GM10248 (cell line): Measurements from ENCODE around the gene CHSY1.

Experiments
- CTCF ChIA-PET: fragments of 300-600 bp; sonication (Branson Sonifier 250); formaldehyde crosslinking; extraction: SDS; loops from one replicate; lab custom pipeline; 2021; ENCODE audit warnings: antibody characterized with exemption; lab: Yijun Ruan, JAX
- POLR2A ChIA-PET: fragments of 350-650 bp; sonication (Branson Sonifier 250); formaldehyde crosslinking; extraction: SDS; loops from one replicate; lab custom pipeline; 2020; ENCODE audit warnings: antibody characterized with exemption; lab: Yijun Ruan, JAX
- DNase-seq: peaks from one replicate; pipeline ENCODE4 v3.0.0; 2012; ENCODE audit errors: extremely low spot score
- CTCF ChIP-seq: IDR thresholded peaks from 2 replicates; pipeline ENCODE4 v1.5.1; 2012; ENCODE audit warnings: mild to moderate bottlenecking, low read depth; ENCODE audit errors: extremely low read depth, missing control alignments, control extremely low read depth

CHSY1 gene, protein sequence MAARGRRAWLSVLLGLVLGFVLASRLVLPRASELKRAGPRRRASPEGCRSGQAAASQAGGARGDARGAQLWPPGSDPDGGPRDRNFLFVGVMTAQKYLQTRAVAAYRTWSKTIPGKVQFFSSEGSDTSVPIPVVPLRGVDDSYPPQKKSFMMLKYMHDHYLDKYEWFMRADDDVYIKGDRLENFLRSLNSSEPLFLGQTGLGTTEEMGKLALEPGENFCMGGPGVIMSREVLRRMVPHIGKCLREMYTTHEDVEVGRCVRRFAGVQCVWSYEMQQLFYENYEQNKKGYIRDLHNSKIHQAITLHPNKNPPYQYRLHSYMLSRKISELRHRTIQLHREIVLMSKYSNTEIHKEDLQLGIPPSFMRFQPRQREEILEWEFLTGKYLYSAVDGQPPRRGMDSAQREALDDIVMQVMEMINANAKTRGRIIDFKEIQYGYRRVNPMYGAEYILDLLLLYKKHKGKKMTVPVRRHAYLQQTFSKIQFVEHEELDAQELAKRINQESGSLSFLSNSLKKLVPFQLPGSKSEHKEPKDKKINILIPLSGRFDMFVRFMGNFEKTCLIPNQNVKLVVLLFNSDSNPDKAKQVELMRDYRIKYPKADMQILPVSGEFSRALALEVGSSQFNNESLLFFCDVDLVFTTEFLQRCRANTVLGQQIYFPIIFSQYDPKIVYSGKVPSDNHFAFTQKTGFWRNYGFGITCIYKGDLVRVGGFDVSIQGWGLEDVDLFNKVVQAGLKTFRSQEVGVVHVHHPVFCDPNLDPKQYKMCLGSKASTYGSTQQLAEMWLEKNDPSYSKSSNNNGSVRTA

DNA sequence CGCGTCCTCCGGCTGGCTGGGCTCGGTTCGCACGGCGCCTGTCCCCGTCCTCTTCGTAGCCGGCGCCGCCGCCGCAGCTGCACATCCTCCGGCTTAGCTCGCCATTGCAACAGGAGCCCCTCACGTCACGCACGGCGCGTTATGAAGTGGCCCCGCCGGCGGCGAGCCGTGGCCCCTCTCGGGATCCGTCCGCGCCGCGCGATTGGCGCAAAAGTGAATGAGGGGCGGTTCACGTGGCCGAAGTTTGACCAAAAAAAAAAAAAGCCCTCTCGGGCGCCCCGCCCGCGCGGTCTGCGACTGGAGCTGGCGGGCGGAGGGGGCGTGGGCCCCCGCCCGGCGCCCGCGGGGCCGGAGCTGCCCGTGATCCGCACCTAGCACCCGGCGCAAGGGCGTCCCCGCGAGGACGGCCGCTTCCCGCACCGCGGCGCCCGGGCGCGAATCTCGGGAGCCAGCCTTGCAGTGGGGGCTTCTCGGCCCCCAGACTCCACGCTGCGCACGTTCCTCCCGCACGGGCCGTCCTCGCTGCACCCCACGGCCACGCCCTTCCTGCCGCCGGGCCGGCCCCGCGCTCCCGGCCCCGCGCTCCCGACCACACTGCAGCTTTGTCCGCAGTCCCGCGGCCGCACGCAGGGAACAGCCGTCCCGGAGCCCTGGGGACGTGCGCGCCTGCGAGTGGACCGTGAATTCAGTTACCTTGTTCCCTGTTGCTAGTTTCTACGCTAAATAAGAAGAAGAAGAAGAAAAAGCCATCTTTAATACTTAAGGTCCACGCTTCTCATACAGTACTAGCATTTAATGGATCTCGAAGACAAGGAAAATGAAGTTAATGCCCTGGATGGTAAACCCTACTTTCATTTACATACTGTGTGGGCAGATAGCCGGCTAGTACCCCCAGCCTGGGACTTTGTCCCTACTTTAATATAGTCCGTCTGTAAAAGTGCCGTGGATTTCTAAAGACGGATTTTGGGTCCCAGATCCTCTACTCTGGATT is at the start of gene CHSY1:
CHSY1 (minus strand) TSS at position 219 of the 991 bp plus-strand sequence. CDS start 592 bp downstream, outside the sequence.
- CTCF ChIA-PET = interaction anchor here (0.6 to 6.4 kb wide), 16 partner anchors 9 to 245 kb away, joined by 3 to 70 read pairs (median 4); no protein-coding TSS in a partner anchor
- DNase-seq = peak; percentile 88
- POLR2A ChIA-PET = interaction anchor here (0.6 to 1.4 kb wide), 9 partner anchors 9 to 461 kb away, joined by 3 to 8 read pairs (median 4); no protein-coding TSS in a partner anchor
- peak; percentile 51 for TF ChIP-seq CTCF

GRCh38 chr15:101296418-101297405 is 44.9 kb upstream of the CHSY1 start:
- DNase-seq = no peak
- CTCF ChIA-PET = interaction anchor here (1.3 to 8.1 kb wide), 5 partner anchors 8 to 353 kb away, joined by 3 to 89 read pairs (median 6); no protein-coding TSS in a partner anchor
- POLR2A ChIA-PET = no interaction called here
- TF ChIP-seq CTCF = no peak

DNA sequence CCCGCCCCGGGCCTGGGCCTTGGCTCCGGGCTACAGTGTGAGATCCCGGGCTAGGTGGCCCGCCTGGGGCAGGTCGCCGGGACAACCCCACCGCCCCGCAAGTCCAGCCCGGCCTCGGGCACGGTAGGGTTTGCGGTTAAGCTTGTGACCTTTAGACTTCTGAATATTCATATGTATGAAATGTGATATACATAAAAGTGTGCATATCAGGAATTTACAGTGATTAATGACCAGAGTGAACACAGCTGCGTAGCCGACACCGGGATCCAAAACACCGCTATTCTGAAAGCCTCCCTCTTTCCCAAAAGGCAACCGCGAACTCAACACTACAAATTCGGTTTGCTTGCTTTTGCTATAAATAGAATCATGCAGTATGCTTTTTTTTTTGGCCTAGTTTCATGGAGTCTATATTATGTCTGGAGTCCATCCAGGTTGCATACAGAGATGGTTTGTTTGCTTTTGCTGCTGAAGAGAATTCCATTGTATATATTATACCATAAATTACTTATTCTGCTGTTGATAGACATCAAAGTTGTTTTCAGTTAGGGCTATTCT is 43.8 kb upstream of the CHSY1 start:
- POLR2A ChIA-PET = interaction anchor here (0.7 kb wide), 1 partner anchor 241 kb away, joined by 3 read pairs; no protein-coding TSS in a partner anchor
- CTCF ChIA-PET = interaction anchor here (1.1 to 8.1 kb wide), 5 partner anchors 8 to 345 kb away, joined by 3 to 89 read pairs (median 4); no protein-coding TSS in a partner anchor
- no peak for TF ChIP-seq CTCF
- DNase-seq = no peak

GRCh38 chr15:101294731-101295606 is 43.1 kb upstream of the CHSY1 start, which contains the start of gene SNRPA1:
Gene SNRPA1 (minus strand): TSS chr15:101295248. CDS start chr15:101295178, 70 bp downstream.
- ChIA-PET CTCF (interaction anchor here (1.1 to 8.1 kb wide), 7 partner anchors 9 to 346 kb away, joined by 3 to 89 read pairs (median 3); no protein-coding TSS in a partner anchor), POLR2A (interaction anchor here (0.7 kb wide), 2 partner anchors 12 to 242 kb away, joined by 3 read pairs; no protein-coding TSS in a partner anchor)
- TF ChIP-seq CTCF = no peak
- peak; percentile 98 for DNase-seq
